ENCODE data around the gene CRTAP. TPM values are rescaled to one million over a fixed set of nuclear protein-coding genes. Genes with fewer than 3 reads are reported as not detected.

The CRTAP gene
- total and polyA plus RNA-seq, 2 experiments from 2014 or later, result 189 to 261 TPM

- no peaks in the 10 kb centered on the region for H3K9me2 ChIP-seq (ENCODE audit: insufficient read depth)
- no peak overlapping the region for H2AFZ ChIP-seq
- no peak for DNase-seq
- H4K20me1 ChIP-seq (ENCODE audit: insufficient read depth), result peaks cover 14% of the 10 kb centered on the region
- no peaks in the 10 kb centered on the region for H3K4me1 ChIP-seq (ENCODE audit: insufficient read depth)
- TF ChIP-seq EZH2 (IDR thresholded peaks at IDR 0.05; ENCODE audit: insufficient read depth, poor library complexity, severe bottlenecking) (no peak), EZH2phosphoT487 (IDR thresholded peaks at IDR 0.05; ENCODE audit: insufficient read depth, low read depth) (no peak)
- H3K27ac ChIP-seq, result no peak overlapping the region
- H3K4me3 ChIP-seq, result no peak overlapping the region
- H3K9ac ChIP-seq, result no peak overlapping the region
- no peak overlapping the region for H3K4me2 ChIP-seq (ENCODE audit: unreplicated experiment)
- peaks cover 100% of the 10 kb centered on the region for H3K79me2 ChIP-seq (ENCODE audit: insufficient read depth)
- in situ Hi-C loops (cut with MboI), result no loop called here
- H3K27me3 ChIP-seq (replicated peaks; ENCODE audit: insufficient read depth), result no peaks in the 10 kb centered on the region
- no peaks in the 10 kb centered on the region for H3F3A ChIP-seq (ENCODE audit: insufficient read depth)
- H3K36me3 ChIP-seq (ENCODE audit: low read depth), result peaks cover 11% of the 10 kb centered on the region
- H3K9me3 ChIP-seq (ENCODE audit: low read depth), result no peaks in the 10 kb centered on the region
Measured at GRCh38 chr3:33088691-33089090, 25.1 kb upstream of the CRTAP start.

- Histone ChIP-seq H3K27me3 (replicated peaks; ENCODE audit: insufficient read depth) (no peaks in the 10 kb centered on the region), H4K20me1 (ENCODE audit: insufficient read depth) (peaks cover 8% of the 10 kb centered on the region; the same call in 1 of the 2 replicates), H3K36me3 (ENCODE audit: low read depth) (peaks cover 11% of the 10 kb centered on the region), H3K9me2 (ENCODE audit: insufficient read depth) (no peaks in the 10 kb centered on the region), H3K4me2 (ENCODE audit: unreplicated experiment) (no peak overlapping the region), H3K9me3 (ENCODE audit: low read depth) (no peaks in the 10 kb centered on the region), H3K79me2 (ENCODE audit: insufficient read depth) (peaks cover 100% of the 10 kb centered on the region), H3F3A (ENCODE audit: insufficient read depth) (no peaks in the 10 kb centered on the region), H2AFZ (no peak overlapping the region), H3K9ac (no peak overlapping the region), H3K27ac (no peak overlapping the region), H3K4me3 (no peak overlapping the region), H3K4me1 (ENCODE audit: insufficient read depth) (no peaks in the 10 kb centered on the region)
- in situ Hi-C loops (cut with MboI), result no loop called here
- no peak for TF ChIP-seq EZH2phosphoT487 (IDR thresholded peaks at IDR 0.05; ENCODE audit: insufficient read depth, low read depth)
- no peak for TF ChIP-seq EZH2 (IDR thresholded peaks at IDR 0.05; ENCODE audit: insufficient read depth, poor library complexity, severe bottlenecking)
- DNase-seq, result no peak
- 95 to 98% methylated on average over 3 of the region's 3 CpGs for WGBS, 2 experiments (ENCODE audit: low coverage in 1 of 2, low lambda C conversion rate in 2 of 2, missing lambda C conversion rate in 2 of 2)
Measured at GRCh38 chr3:33089515-33089914, 24.3 kb upstream of the CRTAP start.

GRCh38 chr3:33091746-33092145 lies 22.1 kb upstream of the CRTAP start:
- Histone ChIP-seq H3K27ac (no peak overlapping the region), H2AFZ (no peak overlapping the region), H3K4me2 (ENCODE audit: unreplicated experiment) (no peak overlapping the region), H3K9me3 (ENCODE audit: low read depth) (no peaks in the 10 kb centered on the region), H3K36me3 (ENCODE audit: low read depth) (peaks cover 10% of the 10 kb centered on the region), H3K4me3 (no peak overlapping the region), H3K4me1 (ENCODE audit: insufficient read depth) (no peaks in the 10 kb centered on the region), H3K9me2 (ENCODE audit: insufficient read depth) (no peaks in the 10 kb centered on the region), H3K27me3 (replicated peaks; ENCODE audit: insufficient read depth) (no peaks in the 10 kb centered on the region), H3K9ac (no peak overlapping the region), H4K20me1 (ENCODE audit: insufficient read depth) (peaks cover 3% of the 10 kb centered on the region; the same call in 1 of the 2 replicates), H3K79me2 (ENCODE audit: insufficient read depth) (peaks cover 100% of the 10 kb centered on the region), H3F3A (ENCODE audit: insufficient read depth) (no peaks in the 10 kb centered on the region)
- whole genome bisulfite sequencing, 2 experiments (ENCODE audit: low coverage in 1 of 2, low lambda C conversion rate in 2 of 2, missing lambda C conversion rate in 2 of 2), result 73 to 76% methylated on average over 6 of the region's 6 CpGs
- TF ChIP-seq EZH2phosphoT487 (IDR thresholded peaks at IDR 0.05; ENCODE audit: insufficient read depth, low read depth) (no peak), EZH2 (IDR thresholded peaks at IDR 0.05; ENCODE audit: insufficient read depth, poor library complexity, severe bottlenecking) (no peak)
- DNase-seq, result no peak
- in situ Hi-C loops (cut with MboI), result no loop called here

- H3K4me3 ChIP-seq, result no peak overlapping the region
- H3K79me2 ChIP-seq (ENCODE audit: insufficient read depth), result peaks cover 92% of the 10 kb centered on the region
- no peaks in the 10 kb centered on the region for H3K27me3 ChIP-seq (replicated peaks; ENCODE audit: insufficient read depth)
- H3F3A ChIP-seq (ENCODE audit: insufficient read depth), result no peaks in the 10 kb centered on the region
- no peaks in the 10 kb centered on the region; the same call in 1 of the 2 replicates for H3K4me1 ChIP-seq (ENCODE audit: insufficient read depth)
- H2AFZ ChIP-seq, result no peak overlapping the region
- H3K9me3 ChIP-seq (ENCODE audit: low read depth), result no peaks in the 10 kb centered on the region
- no peak overlapping the region for H3K4me2 ChIP-seq (ENCODE audit: unreplicated experiment)
- 76 to 79% methylated on average over 9 of the region's 9 CpGs for WGBS, 2 experiments (ENCODE audit: low coverage in 1 of 2, low lambda C conversion rate in 2 of 2, missing lambda C conversion rate in 2 of 2)
- H3K9me2 ChIP-seq (ENCODE audit: insufficient read depth), result no peaks in the 10 kb centered on the region
- H3K27ac ChIP-seq, result no peak overlapping the region
- H3K36me3 ChIP-seq (ENCODE audit: low read depth), result peaks cover 6% of the 10 kb centered on the region
- in situ Hi-C loops (cut with MboI), result no loop called here
- H4K20me1 ChIP-seq (ENCODE audit: insufficient read depth), result peaks cover 3% of the 10 kb centered on the region; the same call in 1 of the 2 replicates
- DNase-seq, result no peak
- no peak for TF ChIP-seq EZH2phosphoT487 (IDR thresholded peaks at IDR 0.05; ENCODE audit: insufficient read depth, low read depth)
- TF ChIP-seq EZH2 (IDR thresholded peaks at IDR 0.05; ENCODE audit: insufficient read depth, poor library complexity, severe bottlenecking), result no peak
- H3K9ac ChIP-seq, result no peak overlapping the region
Measured at GRCh38 chr3:33092496-33093254, 21.1 kb upstream of the CRTAP start.
